ENCODE results near the gene TBC1D2B. TPM values are rescaled to one million over a fixed set of nuclear protein-coding genes. Genes with fewer than 3 reads are reported as not detected.

The TBC1D2B gene
- total RNA-seq, 4 donors from 2014 or later = 32.4 to 41.7 (median 35.3) TPM

- intact Hi-C loops (cut with DNase I; ENCODE audit: low total_unique reads) = loop anchor here (5.0 kb wide), 1 partner anchor 131 kb away; no protein-coding TSS in a partner anchor
- 92 to 98% methylated on average over 9 to 10 of the region's 10 CpGs for WGBS, 2 donors
- H3K4me3 ChIP-seq (ENCODE audit: low read depth, poor library complexity, severe bottlenecking) = no peak overlapping the region
- DNase-seq (ENCODE audit: low spot score in 2 of 2) = no peak
- TF ChIP-seq, protein P1, sequence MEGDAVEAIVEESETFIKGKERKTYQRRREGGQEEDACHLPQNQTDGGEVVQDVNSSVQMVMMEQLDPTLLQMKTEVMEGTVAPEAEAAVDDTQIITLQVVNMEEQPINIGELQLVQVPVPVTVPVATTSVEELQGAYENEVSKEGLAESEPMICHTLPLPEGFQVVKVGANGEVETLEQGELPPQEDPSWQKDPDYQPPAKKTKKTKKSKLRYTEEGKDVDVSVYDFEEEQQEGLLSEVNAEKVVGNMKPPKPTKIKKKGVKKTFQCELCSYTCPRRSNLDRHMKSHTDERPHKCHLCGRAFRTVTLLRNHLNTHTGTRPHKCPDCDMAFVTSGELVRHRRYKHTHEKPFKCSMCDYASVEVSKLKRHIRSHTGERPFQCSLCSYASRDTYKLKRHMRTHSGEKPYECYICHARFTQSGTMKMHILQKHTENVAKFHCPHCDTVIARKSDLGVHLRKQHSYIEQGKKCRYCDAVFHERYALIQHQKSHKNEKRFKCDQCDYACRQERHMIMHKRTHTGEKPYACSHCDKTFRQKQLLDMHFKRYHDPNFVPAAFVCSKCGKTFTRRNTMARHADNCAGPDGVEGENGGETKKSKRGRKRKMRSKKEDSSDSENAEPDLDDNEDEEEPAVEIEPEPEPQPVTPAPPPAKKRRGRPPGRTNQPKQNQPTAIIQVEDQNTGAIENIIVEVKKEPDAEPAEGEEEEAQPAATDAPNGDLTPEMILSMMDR (IDR thresholded peaks at IDR 0.05) = no peak
- no peak for TF ChIP-seq POLR2A (IDR thresholded peaks at IDR 0.05)
These were observed 33.5 kb upstream of the TBC1D2B start for GRCh38 chr15:78110916-78111475.

- intact Hi-C loops (cut with DNase I; ENCODE audit: low total_unique reads) = loop anchor here (5.0 kb wide), 1 partner anchor 132 kb away; no protein-coding TSS in a partner anchor
- DNase-seq (ENCODE audit: low spot score in 2 of 2) = no peak
- no peak overlapping the region for H3K4me3 ChIP-seq (ENCODE audit: low read depth, poor library complexity, severe bottlenecking)
- TF ChIP-seq POLR2A (IDR thresholded peaks at IDR 0.05) = no peak
- TF ChIP-seq, protein P1 (IDR thresholded peaks at IDR 0.05) = no peak
- 95 to 96% methylated on average over 6 of the region's 6 CpGs for WGBS, 2 donors
These were observed 32.6 kb upstream of the TBC1D2B start for GRCh38 chr15:78110096-78110495.

DNA sequence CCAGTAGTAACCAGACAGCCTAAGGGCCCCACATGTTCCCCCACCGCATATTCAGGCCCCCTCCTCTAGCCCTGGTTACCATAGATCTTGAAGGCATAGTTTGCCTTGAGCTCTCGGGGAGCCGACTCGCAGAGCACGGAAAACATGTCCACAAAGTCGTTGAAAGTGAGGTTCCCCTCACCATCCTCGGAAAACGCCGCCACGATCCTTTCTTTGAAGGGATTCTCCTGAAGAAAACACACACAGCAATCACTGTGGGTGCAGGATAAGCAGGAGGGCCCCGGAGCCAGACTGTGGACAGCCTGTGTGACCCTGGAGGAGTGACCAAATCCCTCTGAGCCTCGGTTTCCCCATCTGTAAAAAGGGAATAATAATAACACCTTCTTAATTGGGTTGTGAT lies 31.6 kb upstream of the TBC1D2B start:
- intact Hi-C loops (cut with DNase I; ENCODE audit: low total_unique reads) = loop anchor here (5.0 kb wide), 1 partner anchor 142 kb away; no protein-coding TSS in a partner anchor
- 92 to 93% methylated on average over 12 of the region's 12 CpGs for WGBS, 2 donors
- no peak for DNase-seq (ENCODE audit: low spot score in 2 of 2)
- TF ChIP-seq, protein P1 (IDR thresholded peaks at IDR 0.05) = no peak
- TF ChIP-seq POLR2A (IDR thresholded peaks at IDR 0.05) = no peak
- H3K4me3 ChIP-seq (ENCODE audit: low read depth, poor library complexity, severe bottlenecking) = no peak overlapping the region

DNA sequence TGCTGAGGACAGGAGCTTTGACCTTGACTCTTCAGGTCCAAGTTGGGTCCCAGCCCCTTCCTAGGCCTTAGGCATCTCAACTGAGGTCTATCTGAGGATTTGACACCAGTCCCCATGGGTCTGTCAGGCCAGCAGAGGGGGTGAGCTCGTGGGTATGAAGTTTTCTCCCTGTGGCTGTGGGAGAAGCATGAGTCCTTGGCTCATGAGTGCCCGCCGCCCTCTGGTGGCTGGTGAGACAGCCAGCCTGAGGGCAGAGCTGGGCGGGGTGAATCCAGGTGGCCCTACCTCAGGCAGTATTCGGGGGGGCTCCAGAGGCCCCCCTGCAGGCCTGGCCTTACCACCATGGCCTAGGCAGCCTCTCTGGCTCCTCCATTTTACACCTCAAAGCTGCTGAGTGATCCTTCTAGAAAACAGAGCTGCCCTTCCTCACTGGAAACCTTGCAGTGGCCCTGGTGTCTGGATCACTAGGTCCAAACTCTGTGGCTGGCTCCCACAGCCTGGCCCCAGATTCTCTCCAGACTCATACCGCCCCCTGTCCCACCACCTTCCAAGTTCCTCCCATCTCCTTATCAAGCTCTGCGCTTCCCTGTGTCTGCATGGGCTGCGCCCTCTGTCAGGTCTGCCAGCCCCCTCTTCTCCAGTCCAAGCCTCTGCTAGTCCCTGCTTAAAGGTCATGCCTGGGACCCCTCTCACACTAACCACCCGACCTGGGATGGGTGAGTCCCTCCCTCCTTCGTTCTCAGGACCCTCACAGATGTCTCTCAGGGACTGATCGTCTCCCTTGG lies 31.0 kb upstream of the TBC1D2B start:
- peak; percentile 71 to 95 for DNase-seq (ENCODE audit: low spot score in 2 of 2)

DNA sequence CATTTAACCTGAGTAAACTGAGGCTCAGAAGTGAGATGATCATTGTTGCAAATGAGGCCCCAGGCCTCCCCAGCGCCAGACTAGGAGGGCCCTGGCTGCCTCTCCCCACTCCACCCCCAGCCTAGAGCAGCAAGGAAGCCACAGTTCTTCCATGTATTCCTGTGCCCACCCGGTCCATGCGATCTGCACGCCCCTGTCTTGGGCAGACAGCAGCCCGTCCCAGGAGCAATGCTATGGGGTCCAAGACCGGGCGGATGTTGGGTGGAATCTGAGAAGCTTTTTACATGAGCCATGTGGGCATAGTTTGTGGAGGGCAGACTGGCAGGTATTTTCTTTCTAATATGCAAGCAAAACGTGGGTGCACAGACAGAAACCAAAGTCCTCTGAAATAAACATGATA lies 30.0 kb upstream of the TBC1D2B start:
- intact Hi-C loops (cut with DNase I; ENCODE audit: low total_unique reads) = loop anchor here (5.0 kb wide), 1 partner anchor 140 kb away; no protein-coding TSS in a partner anchor
- TF ChIP-seq, protein P1 (IDR thresholded peaks at IDR 0.05) = no peak
- TF ChIP-seq POLR2A (IDR thresholded peaks at IDR 0.05) = no peak
- DNase-seq (ENCODE audit: low spot score in 2 of 2) = no peak
- H3K4me3 ChIP-seq (ENCODE audit: low read depth, poor library complexity, severe bottlenecking) = no peak overlapping the region
- WGBS, 2 donors = 96% methylated on average over 8 of the region's 8 CpGs

More for the DNA sequence above, 31.0 kb upstream of the TBC1D2B start:
- H3K4me3 ChIP-seq (ENCODE audit: low read depth, poor library complexity, severe bottlenecking) = no peak overlapping the region
- intact Hi-C loops (cut with DNase I; ENCODE audit: low total_unique reads) = loop anchor here (5.0 kb wide), 1 partner anchor 141 kb away; no protein-coding TSS in a partner anchor
- 41 to 46% methylated on average over 11 of the region's 11 CpGs for WGBS, 2 donors
- TF ChIP-seq, protein P1 (IDR thresholded peaks at IDR 0.05) = peak in 1 of 3 donors; percentile 94
- TF ChIP-seq POLR2A (IDR thresholded peaks at IDR 0.05) = no peak

All from lower leg skin (tissue), 4 donors.